GM12801 (cell line): Measurements from ENCODE around the gene DDIT3.

Source experiments
- TF ChIP-seq, protein P1 (sequence below): IDR thresholded peaks from one replicate; pipeline ENCODE4 v1.5.1; 2011; ENCODE audit warnings: control low read depth; ENCODE audit not compliant: insufficient read length; ENCODE audit errors: extremely low read depth

Gene DDIT3

DNA sequence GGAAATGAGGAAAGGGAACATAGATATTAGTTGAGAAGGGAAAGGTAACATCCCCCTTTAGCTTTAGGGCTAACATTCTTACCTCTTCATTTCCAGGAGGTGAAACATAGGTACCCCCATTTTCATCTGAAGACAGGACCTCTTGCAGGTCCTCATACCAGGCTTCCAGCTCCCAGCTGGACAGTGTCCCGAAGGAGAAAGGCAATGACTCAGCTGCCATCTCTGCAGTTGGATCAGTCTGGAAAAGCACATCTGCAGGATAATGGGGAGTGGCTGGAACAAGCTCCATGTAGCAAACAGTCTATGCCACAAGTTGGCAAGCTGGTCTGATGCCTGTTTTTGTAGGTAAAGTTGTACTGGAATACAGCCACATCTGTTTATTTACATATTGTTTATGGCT, 3.1 kb downstream of the DDIT3 start:
- TF ChIP-seq, protein P1, sequence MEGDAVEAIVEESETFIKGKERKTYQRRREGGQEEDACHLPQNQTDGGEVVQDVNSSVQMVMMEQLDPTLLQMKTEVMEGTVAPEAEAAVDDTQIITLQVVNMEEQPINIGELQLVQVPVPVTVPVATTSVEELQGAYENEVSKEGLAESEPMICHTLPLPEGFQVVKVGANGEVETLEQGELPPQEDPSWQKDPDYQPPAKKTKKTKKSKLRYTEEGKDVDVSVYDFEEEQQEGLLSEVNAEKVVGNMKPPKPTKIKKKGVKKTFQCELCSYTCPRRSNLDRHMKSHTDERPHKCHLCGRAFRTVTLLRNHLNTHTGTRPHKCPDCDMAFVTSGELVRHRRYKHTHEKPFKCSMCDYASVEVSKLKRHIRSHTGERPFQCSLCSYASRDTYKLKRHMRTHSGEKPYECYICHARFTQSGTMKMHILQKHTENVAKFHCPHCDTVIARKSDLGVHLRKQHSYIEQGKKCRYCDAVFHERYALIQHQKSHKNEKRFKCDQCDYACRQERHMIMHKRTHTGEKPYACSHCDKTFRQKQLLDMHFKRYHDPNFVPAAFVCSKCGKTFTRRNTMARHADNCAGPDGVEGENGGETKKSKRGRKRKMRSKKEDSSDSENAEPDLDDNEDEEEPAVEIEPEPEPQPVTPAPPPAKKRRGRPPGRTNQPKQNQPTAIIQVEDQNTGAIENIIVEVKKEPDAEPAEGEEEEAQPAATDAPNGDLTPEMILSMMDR: no peak

DNA sequence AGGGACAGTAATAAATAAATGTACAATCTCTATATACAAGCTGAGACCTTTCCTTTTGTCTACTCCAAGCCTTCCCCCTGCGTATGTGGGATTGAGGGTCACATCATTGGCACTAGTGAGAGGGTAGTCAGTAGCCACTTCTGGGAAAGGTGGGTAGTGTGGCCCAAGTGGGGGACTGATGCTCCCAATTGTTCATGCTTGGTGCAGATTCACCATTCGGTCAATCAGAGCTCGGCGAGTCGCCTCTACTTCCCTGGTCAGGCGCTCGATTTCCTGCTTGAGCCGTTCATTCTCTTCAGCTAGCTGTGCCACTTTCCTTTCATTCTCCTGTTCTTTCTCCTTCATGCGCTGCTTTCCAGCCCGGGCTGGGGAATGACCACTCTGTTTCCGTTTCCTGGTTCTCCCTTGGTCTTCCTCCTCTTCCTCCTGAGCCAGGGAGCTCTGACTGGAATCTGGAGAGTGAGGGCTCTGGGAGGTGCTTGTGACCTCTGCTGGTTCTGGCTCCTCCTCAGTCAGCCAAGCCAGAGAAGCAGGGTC, 3.6 kb downstream of the DDIT3 start:
- TF ChIP-seq, protein P1: no peak

DNA sequence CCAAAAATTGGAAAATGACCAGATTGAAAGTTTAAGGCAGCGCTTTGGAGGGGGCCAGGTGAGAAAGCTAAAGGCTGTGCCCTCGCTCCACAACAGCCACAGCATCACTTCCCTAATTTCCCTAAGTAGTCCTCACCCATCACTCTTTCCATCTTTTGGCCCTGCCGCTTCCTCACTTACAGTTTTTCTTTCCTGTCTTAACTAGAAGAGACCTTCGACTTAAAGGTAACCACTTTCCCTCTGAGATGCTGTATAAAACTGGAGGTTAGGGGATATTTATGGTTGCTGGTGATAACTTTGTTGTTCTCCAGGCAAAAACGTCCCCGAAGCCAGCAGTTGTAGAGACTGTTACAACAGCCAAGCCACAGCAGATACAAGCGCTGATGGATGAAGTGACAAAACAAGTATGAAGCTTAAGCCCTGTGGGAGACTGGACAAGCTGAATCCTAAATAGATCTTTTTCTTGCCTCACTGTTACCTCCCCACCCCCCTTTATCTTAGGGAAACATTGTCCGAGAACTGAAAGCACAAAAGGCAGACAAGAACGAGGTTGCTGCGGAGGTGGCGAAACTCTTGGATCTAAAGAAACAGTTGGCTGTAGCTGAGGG, 4.3 kb downstream of the DDIT3 start:
- TF ChIP-seq, protein P1: no peak

DNA sequence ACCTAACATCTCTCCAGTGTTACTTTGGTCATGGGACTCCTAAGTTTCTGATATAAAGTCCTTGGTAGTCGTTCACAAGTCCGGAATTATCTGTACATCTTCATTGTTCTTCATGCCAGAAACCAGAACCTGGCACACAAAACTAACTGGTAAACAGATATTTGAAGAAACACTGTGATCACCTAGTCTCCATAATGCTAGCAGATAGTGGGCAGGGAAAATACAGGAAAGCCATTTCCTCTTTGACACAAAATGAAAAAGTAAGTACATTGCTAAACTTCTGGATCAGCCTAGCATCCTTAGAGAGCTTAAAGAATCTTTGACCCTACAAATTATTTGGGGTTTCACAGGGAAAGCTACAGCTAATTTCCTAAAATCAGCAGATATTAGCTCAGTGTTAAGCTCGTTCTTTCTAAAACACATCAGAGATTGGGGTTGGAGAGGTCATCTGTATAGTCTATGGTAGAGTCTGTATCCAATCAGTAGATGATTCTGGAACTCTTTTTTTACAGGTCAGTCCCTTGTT, 4.8 kb downstream of the DDIT3 start:
- TF ChIP-seq, protein P1: no peak

DNA sequence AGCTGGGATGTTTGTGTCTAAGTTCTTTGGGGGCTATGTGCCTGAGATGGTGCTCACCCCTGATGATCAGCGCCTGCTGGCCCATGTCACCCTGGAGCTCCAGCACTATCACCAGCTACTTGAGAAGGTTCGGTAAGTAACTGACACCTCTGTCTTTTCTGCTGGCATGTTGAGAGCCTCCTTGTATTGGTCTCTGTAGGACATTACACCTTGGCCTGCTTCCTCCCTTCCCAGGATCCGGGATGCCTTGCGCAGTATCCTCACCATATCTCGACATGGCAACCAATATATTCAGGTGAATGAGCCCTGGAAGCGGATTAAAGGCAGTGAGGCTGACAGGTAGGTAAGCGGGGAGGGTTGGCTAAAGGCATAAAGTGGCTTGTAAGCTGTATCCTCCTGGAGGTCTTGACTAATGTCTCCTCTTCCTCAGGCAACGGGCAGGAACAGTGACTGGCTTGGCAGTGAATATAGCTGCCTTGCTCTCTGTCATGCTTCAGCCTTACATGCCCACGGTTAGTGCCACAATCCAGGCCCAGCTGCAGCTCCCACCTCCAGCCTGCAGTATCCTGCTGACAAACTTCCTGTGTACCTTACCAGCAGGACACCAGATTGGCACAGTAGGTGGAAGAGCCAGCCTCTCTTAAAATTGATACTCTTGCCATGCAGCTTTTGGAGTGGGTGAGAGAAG, 5.5 kb downstream of the DDIT3 start:
- TF ChIP-seq, protein P1: no peak

DNA sequence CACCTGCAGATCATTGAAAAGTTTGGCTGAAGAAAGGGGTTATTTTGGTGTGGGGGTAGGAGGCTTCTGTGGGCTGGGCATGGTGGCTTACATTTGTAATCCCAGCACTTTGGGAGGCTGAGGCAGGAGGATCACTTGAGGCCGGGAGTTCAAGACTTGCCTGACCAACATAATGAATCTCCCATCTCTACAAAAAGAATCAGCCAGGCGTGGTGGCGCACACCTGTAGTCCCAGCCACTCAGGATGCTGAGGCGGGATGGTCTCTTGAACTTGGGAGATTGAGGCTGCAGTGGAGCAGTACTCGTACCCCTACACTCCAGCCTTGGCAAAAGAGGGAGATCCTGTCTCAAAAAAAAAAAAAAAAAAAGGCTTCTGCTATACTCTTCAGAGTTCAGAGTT, 7.0 kb downstream of the DDIT3 start:
- TF ChIP-seq, protein P1: no peak

DNA sequence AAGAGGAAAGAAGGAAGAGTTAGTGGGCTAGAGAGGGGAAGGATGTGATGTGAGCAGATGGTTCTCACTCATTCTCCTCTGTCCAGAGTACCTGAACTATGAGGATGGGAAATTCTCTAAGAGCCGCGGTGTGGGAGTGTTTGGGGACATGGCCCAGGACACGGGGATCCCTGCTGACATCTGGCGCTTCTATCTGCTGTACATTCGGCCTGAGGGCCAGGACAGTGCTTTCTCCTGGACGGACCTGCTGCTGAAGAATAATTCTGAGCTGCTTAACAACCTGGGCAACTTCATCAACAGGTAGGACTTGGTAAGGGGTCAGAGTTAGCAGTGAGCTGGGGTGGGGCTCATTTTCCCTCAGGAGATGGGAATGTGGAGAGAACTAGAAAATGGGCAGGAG, 7.6 kb downstream of the DDIT3 start:
- TF ChIP-seq, protein P1: no peak
